ENCODE measurements around the gene TDRD6.
"Not testable (repeated sequence)": the region's sequence is repeated elsewhere in the genome, so short reads cannot be mapped to it uniquely, and the experiment has no call there.

The TDRD6 gene

DNA sequence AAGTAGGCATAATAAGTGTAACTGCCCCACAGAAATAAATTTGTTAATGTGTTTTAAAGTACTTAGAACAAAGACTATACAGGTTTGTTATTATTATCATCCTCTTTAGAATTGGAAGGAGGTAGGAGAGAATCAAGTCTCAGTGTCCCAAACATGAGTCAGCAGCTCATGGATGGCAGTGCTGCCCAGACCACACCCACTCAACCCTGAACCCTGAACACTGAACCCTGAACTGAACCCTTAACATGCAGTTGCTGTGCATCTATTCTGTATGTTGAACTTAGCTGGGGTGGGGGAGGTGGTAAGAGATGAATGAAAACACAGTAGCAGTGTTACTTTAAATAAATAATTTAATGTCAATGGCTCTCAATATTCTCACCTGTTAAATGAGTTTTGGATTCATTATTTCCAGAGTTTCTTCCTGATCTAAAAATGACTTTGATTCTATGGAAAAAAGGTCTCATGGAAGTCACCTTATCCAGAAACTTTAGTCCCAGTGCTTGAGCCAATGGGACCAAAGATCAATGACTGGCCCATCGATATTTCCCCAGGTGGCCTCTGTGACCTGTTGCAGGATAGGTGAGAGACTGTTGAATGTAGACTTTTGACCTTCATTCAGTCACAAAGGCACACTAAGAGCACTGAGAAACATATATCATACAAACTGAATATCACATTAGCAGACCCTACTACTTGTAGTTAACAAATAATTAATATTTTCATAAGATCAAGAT is 55.9 kb downstream of the TDRD6 start:
- no peak for DNase-seq (ENCODE audit: low read depth)

DNA sequence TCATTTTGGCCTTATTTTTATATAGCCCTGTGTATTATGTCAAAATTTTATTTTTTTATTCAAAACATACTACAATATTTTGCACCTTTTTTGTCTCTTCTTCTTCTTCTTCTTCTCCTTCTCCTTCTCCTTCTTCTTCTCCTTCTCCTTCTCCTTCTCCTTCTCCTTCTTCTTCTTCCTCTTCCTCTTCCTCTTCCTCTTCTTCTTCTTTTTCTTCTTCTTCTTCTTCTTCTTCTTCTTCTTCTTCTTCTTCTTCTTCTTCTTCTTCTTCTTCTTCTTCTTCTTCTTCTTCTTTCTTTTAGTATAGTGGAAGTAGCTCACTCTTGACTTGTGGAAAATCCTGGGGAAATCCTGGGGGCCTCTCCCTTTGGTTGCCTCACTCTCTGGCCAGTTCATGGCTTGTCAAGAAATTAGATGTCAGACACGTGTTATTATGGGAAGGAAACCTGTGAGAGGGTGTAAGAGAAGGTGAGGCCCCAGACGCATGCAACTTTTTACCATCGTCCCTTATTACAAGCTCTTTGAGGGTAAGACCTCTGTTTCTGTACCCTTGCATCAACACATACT is 56.6 kb downstream of the TDRD6 start:
- not testable (repeated sequence) for DNase-seq (ENCODE audit: low read depth)

DNA sequence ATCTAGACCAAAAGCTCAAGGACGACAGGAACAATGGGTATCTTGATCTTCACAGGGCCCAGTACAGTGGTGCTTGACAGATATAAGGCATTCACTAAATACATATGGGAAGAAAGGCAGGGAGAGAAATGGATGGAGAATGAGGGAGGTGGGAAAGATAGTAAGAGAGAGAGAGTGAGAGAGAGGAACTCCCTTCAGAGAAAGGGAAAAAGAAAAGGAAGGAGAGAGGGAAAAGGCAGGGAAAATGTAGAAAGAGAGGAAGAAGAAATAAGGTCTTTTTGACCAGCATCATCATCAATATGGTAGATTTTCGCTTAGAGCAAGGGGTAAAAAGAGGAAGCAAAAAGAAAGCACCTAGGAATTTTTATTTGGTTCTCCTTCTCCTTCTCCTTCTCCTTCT is 58.3 kb downstream of the TDRD6 start:
- DNase-seq (ENCODE audit: low read depth) = no peak

DNA sequence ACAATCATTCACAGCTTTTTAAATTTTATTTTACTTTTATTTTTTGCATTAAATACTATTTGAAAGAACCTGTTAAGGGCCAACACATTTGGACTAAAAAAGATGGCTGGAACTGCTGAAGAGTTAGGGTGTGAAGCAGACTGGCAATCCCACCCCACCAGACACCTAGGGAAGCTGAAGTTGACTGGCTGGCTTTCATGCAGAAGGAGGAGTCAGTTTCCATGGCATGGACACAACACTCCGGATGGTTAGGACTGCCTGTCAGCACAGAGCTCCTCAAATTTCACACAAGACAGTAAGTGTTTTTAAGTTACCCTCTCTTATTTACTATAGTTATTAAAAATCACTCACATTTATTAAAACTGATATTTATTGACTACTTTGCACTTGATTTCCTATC is 59.0 kb downstream of the TDRD6 start, which contains the start of gene ANKRD66:
ANKRD66 (plus strand) TSS at position 238 of the 400 bp plus-strand sequence. CDS start 5,016 bp downstream, outside the sequence.
- DNase-seq (ENCODE audit: low read depth) = no peak

DNA sequence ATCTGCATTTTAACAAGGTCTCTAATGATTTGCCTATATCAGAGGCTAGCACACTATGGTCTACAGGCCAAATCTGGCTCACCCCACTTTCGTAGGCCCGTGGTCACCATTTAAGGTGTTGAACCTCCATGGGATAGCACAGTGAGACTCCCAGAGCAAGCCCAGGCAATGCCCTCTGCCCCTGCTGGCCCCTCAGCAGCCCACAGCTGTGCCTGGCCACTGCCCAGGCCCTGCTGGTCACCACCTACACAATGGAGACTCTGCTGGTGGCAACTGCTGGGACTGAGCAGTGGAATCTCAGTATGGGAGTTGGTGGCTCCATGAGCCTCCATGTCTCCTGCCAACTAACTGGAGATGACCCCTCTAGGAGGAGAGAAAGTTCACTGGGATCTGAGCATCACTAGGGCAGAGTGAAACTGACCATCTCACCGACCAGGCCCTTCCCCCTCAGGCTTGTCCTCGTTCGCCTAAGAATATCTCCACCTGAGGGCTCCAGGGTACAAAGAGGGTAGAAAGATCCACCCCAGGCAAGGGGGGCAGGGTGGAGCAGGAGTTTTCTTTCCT is 61.3 kb downstream of the TDRD6 start:
- no peak for DNase-seq (ENCODE audit: low read depth)

DNA sequence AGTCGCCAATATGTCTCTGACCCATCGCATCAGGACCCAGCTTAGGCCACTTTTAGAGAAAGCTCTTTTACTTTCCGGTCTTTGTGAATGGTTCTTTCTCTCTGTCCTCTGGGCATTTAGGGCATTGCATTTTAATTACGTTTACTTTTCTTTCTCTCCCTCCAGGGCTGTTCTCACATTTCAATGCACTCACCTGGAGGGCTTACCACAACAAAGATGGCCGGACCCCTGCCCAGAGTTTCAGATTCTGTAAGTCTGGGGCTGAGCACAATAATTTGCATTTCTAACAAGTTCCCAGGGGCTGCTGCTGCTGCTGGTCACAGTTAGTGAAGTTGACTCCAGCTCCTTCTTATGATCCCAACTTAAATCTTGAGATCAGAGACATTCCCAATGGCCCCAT is 62.0 kb downstream of the TDRD6 start:
- DNase-seq (ENCODE audit: low read depth) = no peak

DNA sequence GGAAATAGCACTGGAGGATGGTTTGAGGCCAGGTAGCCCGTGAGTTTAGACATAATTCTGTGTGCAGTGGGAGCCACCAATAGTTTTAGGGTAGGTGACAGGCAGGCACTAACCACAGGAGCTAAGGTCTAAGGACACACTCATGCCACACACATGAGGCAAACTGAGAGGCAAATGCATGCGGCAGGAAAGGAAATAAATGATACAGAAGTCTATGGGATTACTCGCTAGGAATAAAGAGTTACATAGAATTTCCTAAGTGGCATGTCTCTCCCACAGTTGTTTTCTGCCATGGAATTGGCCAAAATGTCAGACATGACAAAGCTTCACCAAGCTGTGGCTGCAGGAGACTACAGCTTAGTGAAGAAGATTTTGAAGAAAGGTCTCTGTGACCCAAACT is 64.0 kb downstream of the TDRD6 start:
- no peak for DNase-seq (ENCODE audit: low read depth)
